Medulla oblongata (tissue), 1 donor: ENCODE data around the gene MYO16.
"Not testable (repeated sequence)": the region's sequence is repeated elsewhere in the genome, so short reads cannot be mapped to it uniquely, and the experiment has no call there.

ENCODE experiments used
- DNase-seq: peaks from one replicate; pipeline ENCODE4 v3.0.0-alpha.2; 2015; ENCODE audit errors: extremely low spot score

The MYO16 gene

GRCh38 chr13:108980237-108980636, 350.8 kb downstream of the MYO16 start:
- DNase-seq = peak; percentile 66

- DNase-seq = no peak
Observed at GRCh38 chr13:108981407-108981806, 352.0 kb downstream of the MYO16 start.

- no peak for DNase-seq
Observed at GRCh38 chr13:108983273-108983672, 353.9 kb downstream of the MYO16 start.

GRCh38 chr13:108984251-108984920, 355.0 kb downstream of the MYO16 start:
- DNase-seq = no peak

GRCh38 chr13:108985166-108985565, 355.8 kb downstream of the MYO16 start:
- DNase-seq = no peak

GRCh38 chr13:108987517-108987916, 358.1 kb downstream of the MYO16 start:
- no peak for DNase-seq

GRCh38 chr13:108987944-108988343, 358.5 kb downstream of the MYO16 start:
- DNase-seq = no peak

- not testable (repeated sequence) for DNase-seq
Observed at GRCh38 chr13:108991416-108991815, 362.0 kb downstream of the MYO16 start.

- no peak for DNase-seq
Observed at GRCh38 chr13:108993346-108993745, 363.9 kb downstream of the MYO16 start.

- no peak for DNase-seq
Observed at GRCh38 chr13:108996430-108996829, 367.0 kb downstream of the MYO16 start.

GRCh38 chr13:109000207-109000606, 370.8 kb downstream of the MYO16 start:
- no peak for DNase-seq

GRCh38 chr13:109002934-109003333, 373.5 kb downstream of the MYO16 start:
- no peak for DNase-seq

GRCh38 chr13:109007946-109008345, 378.5 kb downstream of the MYO16 start:
- DNase-seq = no peak

GRCh38 chr13:109009756-109010155, 380.3 kb downstream of the MYO16 start:
- no peak for DNase-seq

- DNase-seq = no peak
Observed at GRCh38 chr13:109010912-109011311, 381.5 kb downstream of the MYO16 start.

GRCh38 chr13:109012115-109012514, 382.7 kb downstream of the MYO16 start:
- DNase-seq = no peak

- no peak for DNase-seq
Observed at GRCh38 chr13:109021558-109021957, 392.1 kb downstream of the MYO16 start.

- DNase-seq = no peak
Observed at GRCh38 chr13:109024611-109025010, 395.2 kb downstream of the MYO16 start.

GRCh38 chr13:109026266-109026665, 396.9 kb downstream of the MYO16 start:
- DNase-seq = no peak

GRCh38 chr13:109028624-109029023, 399.2 kb downstream of the MYO16 start:
- DNase-seq = no peak

GRCh38 chr13:109033090-109033489, 403.7 kb downstream of the MYO16 start:
- DNase-seq = no peak

GRCh38 chr13:109036078-109036780, 406.8 kb downstream of the MYO16 start:
- DNase-seq = peak; percentile 57

- DNase-seq = no peak
Observed at GRCh38 chr13:109043636-109044035, 414.2 kb downstream of the MYO16 start.
